ENCODE results near the gene STARD9.

DNA sequence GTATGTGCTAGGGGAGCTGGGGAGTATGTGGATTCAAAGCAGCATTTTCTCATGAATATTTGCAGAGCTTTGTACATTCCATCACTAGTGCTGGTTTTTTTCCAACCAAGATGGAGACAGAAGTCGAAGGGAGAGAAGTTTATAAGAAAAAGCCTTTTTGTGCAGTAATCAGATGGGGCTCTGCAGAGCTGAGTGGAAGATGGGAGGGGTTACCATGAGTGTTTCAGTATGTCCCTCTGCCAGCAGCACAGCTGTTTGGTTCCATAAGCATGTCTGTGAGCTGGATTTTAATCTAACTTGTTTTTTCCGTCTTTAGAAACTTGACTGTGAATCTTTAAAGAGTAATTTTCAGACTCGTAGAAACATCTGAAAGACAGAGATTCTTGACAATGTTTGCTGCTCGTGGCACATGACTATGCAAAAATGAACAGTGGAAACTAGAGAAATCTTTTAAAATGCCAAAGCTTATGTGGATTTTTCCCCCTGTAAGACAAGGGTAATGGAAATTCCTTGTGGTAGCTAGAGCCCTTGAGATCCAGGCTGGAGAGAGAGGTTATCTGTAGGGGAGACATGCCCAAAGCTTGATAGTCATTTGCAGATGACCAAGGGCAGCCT lies 20.3 kb downstream of the STARD9 start:
- TF ChIP-seq RFX5 (IDR thresholded peaks at IDR 0.05; ENCODE audit: low read length) (no peak), POLR2AphosphoS5 (IDR thresholded peaks at IDR 0.05; ENCODE audit: low read depth, low read length) (no peak)
- TF ChIP-seq, protein P1, sequence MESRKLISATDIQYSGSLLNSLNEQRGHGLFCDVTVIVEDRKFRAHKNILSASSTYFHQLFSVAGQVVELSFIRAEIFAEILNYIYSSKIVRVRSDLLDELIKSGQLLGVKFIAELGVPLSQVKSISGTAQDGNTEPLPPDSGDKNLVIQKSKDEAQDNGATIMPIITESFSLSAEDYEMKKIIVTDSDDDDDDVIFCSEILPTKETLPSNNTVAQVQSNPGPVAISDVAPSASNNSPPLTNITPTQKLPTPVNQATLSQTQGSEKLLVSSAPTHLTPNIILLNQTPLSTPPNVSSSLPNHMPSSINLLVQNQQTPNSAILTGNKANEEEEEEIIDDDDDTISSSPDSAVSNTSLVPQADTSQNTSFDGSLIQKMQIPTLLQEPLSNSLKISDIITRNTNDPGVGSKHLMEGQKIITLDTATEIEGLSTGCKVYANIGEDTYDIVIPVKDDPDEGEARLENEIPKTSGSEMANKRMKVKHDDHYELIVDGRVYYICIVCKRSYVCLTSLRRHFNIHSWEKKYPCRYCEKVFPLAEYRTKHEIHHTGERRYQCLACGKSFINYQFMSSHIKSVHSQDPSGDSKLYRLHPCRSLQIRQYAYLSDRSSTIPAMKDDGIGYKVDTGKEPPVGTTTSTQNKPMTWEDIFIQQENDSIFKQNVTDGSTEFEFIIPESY (IDR thresholded peaks at IDR 0.05; ENCODE audit: borderline replicate concordance, low read depth) = no peak
